K562 (cell line): ENCODE results near the gene PPP1R12B. TPM values are rescaled to one million over a fixed set of nuclear protein-coding genes. Genes with fewer than 3 reads are reported as not detected.

Experiments used
- GATA2 ChIP-seq: sonication (generic); formaldehyde crosslinking; IDR thresholded peaks from 2 replicates; pipeline ENCODE4 v1.4.0; 2020; ENCODE audit warnings: mild to moderate bottlenecking, missing genetic modification reagents
- MTA2 ChIP-seq: fragments of 450-650 bp; IDR thresholded peaks from 2 replicates; pipeline ENCODE4 v1.6.1; 2016; ENCODE audit warnings: low read depth
- PBX2 ChIP-seq, 2 experiments: IDR thresholded peaks in 1 of 2; conservative IDR thresholded peaks in 1 of 2; 2 replicates each; pipeline ENCODE4 v1.6.1; 2016; ENCODE audit warnings: low read depth in 2 of 2, mild to moderate bottlenecking in 1 of 2, missing compliant biosample characterization in 1 of 2, missing genetic modification characterization in 1 of 2, moderate library complexity in 1 of 2
- ZBTB2 ChIP-seq: fragments of 450-650 bp; IDR thresholded peaks from 2 replicates; pipeline ENCODE4 v1.6.1; 2016; ENCODE audit warnings: antibody characterized with exemption
- polyA plus RNA-seq, 8 experiments: library from polyadenylated mRNA; depleted of rRNA in 4 of 8; stranded (reverse) in 5 of 8; unstranded in 3 of 8; fragments of >200 nt; fragmentation: Nextera tagmentation in 2 of 8; fragmentation: Illumina TruSeq in 1 of 8; extraction: Ambion mirVana in 2 of 8; extraction: Trizol in 1 of 8; gene quantifications; 2 replicates each; pipeline versions ENCODE4 v1.2.1 to v1.2.3, GENCODE V29; 2011 to 2014; ENCODE audit warnings: inconsistent platforms in 1 of 8, missing spikeins in 1 of 8
- total RNA-seq, 7 experiments: library from RNA; depleted of rRNA in 6 of 7; stranded (reverse); fragments of >200 nt in 6 of 7; fragmentation: Illumina TruSeq in 2 of 7; extraction: Trizol in 2 of 7; gene quantifications; 2 replicates each; pipeline versions ENCODE4 v1.2.1 to v1.2.3, GENCODE V29; 2011 to 2021; ENCODE audit warnings: low replicate concordance in 1 of 7
- TF ChIP-seq, protein P1 (sequence below): sonication (generic); formaldehyde crosslinking; IDR thresholded peaks from 2 replicates; pipeline ENCODE4 v1.8.0; 2022; ENCODE audit warnings: mild to moderate bottlenecking, missing genetic modification reagents
- TF ChIP-seq, protein P2 (sequence below): fragments of 200-600 bp; sonication (generic); IDR thresholded peaks from one replicate; pipeline ENCODE4 v1.6.1; 2012; ENCODE audit warnings: mild to moderate bottlenecking, low read depth, low read length, inconsistent platforms

The PPP1R12B gene
- total and polyA plus RNA-seq, 9 of the 15 experiments (the other 6 are each of a cell fraction or from before 2014, with no cell fraction given), result 0.73 to 16.9 (median 13.6) TPM

- no peak for TF ChIP-seq PBX2 (CRISPR knock-in tag; IDR thresholded peaks at IDR 0.05; ENCODE audit: low read depth)
- TF ChIP-seq PBX2 (tag; conservative IDR thresholded peaks at IDR 0.05; ENCODE audit: low read depth), result peak; percentile 84
- TF ChIP-seq, protein P1, sequence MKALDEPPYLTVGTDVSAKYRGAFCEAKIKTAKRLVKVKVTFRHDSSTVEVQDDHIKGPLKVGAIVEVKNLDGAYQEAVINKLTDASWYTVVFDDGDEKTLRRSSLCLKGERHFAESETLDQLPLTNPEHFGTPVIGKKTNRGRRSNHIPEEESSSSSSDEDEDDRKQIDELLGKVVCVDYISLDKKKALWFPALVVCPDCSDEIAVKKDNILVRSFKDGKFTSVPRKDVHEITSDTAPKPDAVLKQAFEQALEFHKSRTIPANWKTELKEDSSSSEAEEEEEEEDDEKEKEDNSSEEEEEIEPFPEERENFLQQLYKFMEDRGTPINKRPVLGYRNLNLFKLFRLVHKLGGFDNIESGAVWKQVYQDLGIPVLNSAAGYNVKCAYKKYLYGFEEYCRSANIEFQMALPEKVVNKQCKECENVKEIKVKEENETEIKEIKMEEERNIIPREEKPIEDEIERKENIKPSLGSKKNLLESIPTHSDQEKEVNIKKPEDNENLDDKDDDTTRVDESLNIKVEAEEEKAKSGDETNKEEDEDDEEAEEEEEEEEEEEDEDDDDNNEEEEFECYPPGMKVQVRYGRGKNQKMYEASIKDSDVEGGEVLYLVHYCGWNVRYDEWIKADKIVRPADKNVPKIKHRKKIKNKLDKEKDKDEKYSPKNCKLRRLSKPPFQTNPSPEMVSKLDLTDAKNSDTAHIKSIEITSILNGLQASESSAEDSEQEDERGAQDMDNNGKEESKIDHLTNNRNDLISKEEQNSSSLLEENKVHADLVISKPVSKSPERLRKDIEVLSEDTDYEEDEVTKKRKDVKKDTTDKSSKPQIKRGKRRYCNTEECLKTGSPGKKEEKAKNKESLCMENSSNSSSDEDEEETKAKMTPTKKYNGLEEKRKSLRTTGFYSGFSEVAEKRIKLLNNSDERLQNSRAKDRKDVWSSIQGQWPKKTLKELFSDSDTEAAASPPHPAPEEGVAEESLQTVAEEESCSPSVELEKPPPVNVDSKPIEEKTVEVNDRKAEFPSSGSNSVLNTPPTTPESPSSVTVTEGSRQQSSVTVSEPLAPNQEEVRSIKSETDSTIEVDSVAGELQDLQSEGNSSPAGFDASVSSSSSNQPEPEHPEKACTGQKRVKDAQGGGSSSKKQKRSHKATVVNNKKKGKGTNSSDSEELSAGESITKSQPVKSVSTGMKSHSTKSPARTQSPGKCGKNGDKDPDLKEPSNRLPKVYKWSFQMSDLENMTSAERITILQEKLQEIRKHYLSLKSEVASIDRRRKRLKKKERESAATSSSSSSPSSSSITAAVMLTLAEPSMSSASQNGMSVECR (CRISPR knock-in tag), result no peak
- peak; percentile 89 for TF ChIP-seq GATA2
- TF ChIP-seq, protein P2, sequence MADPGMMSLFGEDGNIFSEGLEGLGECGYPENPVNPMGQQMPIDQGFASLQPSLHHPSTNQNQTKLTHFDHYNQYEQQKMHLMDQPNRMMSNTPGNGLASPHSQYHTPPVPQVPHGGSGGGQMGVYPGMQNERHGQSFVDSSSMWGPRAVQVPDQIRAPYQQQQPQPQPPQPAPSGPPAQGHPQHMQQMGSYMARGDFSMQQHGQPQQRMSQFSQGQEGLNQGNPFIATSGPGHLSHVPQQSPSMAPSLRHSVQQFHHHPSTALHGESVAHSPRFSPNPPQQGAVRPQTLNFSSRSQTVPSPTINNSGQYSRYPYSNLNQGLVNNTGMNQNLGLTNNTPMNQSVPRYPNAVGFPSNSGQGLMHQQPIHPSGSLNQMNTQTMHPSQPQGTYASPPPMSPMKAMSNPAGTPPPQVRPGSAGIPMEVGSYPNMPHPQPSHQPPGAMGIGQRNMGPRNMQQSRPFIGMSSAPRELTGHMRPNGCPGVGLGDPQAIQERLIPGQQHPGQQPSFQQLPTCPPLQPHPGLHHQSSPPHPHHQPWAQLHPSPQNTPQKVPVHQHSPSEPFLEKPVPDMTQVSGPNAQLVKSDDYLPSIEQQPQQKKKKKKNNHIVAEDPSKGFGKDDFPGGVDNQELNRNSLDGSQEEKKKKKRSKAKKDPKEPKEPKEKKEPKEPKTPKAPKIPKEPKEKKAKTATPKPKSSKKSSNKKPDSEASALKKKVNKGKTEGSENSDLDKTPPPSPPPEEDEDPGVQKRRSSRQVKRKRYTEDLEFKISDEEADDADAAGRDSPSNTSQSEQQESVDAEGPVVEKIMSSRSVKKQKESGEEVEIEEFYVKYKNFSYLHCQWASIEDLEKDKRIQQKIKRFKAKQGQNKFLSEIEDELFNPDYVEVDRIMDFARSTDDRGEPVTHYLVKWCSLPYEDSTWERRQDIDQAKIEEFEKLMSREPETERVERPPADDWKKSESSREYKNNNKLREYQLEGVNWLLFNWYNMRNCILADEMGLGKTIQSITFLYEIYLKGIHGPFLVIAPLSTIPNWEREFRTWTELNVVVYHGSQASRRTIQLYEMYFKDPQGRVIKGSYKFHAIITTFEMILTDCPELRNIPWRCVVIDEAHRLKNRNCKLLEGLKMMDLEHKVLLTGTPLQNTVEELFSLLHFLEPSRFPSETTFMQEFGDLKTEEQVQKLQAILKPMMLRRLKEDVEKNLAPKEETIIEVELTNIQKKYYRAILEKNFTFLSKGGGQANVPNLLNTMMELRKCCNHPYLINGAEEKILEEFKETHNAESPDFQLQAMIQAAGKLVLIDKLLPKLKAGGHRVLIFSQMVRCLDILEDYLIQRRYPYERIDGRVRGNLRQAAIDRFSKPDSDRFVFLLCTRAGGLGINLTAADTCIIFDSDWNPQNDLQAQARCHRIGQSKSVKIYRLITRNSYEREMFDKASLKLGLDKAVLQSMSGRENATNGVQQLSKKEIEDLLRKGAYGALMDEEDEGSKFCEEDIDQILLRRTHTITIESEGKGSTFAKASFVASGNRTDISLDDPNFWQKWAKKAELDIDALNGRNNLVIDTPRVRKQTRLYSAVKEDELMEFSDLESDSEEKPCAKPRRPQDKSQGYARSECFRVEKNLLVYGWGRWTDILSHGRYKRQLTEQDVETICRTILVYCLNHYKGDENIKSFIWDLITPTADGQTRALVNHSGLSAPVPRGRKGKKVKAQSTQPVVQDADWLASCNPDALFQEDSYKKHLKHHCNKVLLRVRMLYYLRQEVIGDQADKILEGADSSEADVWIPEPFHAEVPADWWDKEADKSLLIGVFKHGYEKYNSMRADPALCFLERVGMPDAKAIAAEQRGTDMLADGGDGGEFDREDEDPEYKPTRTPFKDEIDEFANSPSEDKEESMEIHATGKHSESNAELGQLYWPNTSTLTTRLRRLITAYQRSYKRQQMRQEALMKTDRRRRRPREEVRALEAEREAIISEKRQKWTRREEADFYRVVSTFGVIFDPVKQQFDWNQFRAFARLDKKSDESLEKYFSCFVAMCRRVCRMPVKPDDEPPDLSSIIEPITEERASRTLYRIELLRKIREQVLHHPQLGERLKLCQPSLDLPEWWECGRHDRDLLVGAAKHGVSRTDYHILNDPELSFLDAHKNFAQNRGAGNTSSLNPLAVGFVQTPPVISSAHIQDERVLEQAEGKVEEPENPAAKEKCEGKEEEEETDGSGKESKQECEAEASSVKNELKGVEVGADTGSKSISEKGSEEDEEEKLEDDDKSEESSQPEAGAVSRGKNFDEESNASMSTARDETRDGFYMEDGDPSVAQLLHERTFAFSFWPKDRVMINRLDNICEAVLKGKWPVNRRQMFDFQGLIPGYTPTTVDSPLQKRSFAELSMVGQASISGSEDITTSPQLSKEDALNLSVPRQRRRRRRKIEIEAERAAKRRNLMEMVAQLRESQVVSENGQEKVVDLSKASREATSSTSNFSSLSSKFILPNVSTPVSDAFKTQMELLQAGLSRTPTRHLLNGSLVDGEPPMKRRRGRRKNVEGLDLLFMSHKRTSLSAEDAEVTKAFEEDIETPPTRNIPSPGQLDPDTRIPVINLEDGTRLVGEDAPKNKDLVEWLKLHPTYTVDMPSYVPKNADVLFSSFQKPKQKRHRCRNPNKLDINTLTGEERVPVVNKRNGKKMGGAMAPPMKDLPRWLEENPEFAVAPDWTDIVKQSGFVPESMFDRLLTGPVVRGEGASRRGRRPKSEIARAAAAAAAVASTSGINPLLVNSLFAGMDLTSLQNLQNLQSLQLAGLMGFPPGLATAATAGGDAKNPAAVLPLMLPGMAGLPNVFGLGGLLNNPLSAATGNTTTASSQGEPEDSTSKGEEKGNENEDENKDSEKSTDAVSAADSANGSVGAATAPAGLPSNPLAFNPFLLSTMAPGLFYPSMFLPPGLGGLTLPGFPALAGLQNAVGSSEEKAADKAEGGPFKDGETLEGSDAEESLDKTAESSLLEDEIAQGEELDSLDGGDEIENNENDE, result no peak
- TF ChIP-seq ZBTB2, result peak; percentile 82; the same call in 1 of the 2 replicates
- peak; percentile 92 for TF ChIP-seq MTA2
Measured at GRCh38 chr1:202553560-202554038, 205.1 kb downstream of the PPP1R12B start (continued).
